Epidermal melanocyte (primary cell): Measurements from ENCODE around the gene RAP1GAP.

Source experiments
- DNase-seq: peaks from one replicate; pipeline ENCODE4 v3.0.0; 2011; ENCODE audit warnings: low spot score; ENCODE audit not compliant: insufficient read length

Gene RAP1GAP

DNA sequence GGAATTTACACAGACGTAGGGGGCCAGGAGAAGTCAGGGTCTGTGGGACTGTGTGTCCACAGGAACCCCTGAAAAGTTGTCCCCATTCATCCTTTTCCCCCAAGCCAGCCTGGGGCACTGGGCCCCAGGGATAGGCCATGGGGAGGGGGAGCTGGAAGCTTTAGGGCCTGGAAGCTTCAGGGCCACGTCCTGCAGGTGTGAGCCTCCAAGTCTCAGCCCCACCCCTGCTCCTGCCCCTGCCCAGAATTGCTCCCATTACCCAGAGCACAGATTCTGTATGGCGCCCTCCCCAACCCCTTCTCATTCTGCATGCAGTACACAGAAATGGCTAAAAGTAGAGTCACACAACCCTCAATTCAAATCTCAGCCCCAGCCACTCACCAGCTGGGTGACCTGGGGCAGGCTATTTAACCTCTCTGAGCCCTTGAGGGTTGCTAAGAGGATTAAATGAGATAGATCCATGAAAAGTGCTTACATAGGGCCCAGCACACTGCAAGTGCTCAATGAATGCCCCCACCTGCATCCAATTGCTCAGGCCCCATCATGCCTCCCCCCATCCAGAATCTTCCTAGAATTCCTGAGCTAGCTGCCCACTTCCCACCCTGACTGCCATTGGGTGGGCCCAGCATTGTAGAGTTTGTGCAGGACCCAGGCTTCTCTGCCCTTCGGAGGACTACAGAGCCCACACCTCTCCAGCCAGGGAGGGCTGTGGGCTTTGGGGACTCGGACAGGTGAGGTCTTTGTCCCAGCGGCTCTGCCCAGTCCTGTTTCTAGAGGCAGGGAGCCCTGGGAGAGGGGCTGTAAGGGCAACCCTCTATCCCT lies 6.5 kb downstream of the RAP1GAP start:
- no peak for DNase-seq

DNA sequence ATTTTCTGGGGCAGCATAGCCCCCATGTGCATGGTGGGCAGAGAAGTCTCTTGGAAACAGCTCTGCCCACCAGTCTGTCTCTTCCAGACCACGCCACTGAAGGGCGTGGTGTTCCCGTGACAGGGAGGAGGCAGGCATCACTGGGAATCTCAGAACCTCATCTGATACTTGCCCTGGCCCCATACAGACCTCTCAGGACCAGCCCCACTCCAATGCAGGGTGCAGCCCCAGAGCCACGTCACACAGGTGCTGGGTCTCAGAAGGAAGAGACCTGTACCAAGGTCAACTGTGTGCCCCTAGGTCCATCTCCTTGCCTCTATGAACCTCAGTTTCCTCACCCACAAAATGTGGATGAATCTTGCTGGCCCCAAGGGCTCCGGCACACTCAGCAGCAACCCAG lies 7.3 kb downstream of the RAP1GAP start:
- no peak for DNase-seq

DNA sequence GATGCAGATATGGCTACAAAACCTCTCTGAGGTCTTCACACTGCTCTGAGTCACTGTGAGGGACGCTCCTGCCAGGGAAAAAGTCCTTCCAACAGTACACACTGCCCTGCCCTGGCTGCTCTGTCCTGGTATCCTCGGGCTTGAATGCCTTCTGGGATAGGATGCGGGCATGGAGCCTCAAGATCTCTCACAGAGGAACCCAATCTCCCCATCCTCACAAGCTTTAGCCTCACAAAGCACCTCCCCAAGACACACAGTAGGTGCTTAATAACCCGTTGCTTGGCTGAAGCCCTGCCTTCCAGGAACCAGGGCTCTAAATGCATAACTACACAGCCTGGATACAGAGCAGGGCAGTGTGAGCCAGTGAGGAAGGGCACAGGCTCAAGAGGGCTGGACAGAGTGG lies 9.2 kb downstream of the RAP1GAP start:
- DNase-seq, result no peak

DNA sequence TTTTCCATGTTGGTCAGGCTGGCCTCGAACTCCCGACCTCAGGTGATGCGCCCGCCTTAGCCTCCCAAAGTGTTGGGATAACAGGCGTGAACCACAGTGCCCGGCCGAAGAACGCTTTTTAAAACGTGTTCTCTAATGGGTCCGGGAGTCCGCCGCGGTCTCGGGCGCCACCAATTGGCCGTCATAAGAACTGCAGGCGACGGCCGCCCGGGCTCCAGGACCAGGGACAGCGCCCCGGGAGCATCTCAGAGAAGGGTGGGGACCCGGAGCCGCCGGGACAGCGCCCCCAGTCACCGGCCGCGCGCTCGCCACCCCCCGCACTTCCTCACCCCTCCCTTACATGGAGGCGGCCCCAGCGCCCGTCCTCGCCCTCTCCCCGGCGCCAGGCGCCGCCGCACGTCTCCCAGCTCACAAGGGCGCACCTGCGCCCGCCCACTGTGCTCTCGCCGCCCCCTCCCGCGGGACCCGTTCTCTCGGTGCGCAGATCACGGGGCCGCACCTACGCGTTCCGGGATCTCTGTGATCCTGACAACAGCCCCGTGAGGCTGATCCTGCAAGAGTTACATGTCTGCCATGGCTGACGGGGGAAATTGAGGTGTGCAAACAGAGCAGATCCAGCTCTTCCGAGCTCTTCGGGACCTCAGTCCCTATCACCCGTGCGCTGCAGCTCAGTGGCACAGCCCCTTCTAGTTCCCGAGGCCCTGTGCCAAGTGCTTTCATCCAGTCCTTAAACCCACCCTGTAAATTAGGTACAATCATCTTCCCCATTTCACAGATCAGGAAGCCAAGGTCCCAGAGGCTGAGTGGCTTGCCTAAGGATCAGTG lies 9.8 kb downstream of the RAP1GAP start:
- DNase-seq, result peak; percentile 69

DNA sequence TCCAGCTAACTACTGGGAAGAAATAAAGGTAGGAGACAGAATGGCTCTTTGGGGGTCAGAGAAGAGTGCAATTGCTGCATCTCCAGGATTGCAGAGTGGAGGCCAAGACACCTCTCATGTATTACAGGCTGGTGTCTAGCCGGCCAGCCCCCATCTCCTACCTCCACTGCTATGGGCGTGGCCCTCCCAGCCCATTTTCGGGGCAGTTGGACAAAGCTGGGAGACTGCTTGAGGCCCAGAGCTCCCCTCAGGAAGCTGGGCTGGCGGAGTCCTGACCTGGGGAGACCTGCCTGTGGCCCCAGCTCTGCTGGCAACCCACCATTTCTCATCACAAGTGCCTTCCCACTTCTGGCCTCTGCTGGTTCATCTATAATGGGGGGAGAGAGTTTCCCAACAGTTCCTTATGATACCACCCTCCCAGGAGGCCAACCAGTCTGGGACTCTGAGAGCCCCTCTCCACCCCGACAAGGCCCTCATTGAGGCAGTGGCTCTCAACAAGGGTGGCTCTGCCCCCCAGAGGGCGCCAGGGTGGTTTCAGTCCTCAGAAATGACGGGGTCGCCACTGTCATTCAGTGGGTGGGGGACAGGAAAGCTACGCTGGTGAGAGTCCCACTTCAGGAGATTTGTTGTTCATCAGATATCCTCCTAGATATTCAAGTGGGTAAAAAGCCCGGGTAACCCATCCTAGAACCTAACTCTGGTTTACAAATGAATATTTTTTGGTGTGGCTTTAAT lies 11.5 kb downstream of the RAP1GAP start:
- DNase-seq, result no peak

GRCh38 chr1:21655748-21656147 lies 13.4 kb downstream of the RAP1GAP start:
- no peak for DNase-seq

DNA sequence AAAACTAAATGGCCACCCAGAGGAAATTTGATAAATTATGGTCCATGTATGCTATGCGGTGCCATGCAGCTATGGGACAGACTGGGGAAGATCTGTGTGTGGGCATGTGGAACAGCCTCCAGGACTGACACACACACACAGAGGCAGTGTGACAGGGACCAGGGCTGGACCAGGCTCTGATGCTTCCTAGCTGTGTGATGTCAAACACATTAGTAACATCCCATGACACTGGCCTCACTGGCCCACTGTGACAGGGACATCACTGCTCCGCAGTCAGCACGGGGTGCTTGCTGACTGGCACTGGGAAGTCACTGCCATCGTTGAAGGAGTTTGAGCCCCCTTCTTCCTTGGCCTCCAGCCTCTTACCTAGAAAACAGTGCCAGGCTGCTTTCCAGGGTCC lies 13.9 kb downstream of the RAP1GAP start:
- no peak for DNase-seq

DNA sequence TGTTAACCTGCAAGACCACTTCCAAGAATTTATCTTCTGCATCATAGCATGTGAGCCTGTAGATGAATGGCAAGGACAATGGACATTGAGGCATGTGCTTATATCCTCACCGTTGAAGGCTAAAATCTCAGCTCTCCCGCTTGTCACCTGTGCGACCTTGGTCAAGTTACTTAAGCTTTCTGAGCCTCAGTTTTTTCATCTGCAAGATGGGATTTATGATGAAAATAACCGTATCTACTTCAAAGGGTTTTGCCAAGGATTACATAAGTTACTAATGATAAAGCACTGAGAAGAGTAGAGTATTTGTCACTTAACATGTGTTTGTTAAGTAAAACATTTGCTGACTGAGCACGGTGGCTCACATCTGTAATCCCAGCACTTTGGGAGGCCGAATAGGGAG lies 14.9 kb downstream of the RAP1GAP start:
- DNase-seq, result no peak

DNA sequence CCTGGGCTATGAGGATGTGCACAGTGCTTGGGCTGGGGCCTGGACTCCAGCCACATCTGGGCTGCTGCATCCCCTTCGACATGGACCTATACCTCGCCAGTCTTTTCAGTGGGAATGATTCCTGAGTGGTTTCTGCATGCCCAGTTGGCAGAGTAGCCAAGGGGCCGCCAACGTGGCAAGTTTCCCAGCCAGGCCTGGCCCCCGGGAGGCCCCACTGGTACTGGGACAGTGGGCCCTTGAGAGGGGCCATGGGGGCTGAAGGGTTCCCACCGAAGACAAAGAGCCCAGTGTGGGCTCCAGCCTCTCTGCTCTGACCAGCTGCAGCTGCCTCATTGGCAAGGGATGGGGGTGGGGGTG lies 15.4 kb downstream of the RAP1GAP start:
- no peak for DNase-seq

DNA sequence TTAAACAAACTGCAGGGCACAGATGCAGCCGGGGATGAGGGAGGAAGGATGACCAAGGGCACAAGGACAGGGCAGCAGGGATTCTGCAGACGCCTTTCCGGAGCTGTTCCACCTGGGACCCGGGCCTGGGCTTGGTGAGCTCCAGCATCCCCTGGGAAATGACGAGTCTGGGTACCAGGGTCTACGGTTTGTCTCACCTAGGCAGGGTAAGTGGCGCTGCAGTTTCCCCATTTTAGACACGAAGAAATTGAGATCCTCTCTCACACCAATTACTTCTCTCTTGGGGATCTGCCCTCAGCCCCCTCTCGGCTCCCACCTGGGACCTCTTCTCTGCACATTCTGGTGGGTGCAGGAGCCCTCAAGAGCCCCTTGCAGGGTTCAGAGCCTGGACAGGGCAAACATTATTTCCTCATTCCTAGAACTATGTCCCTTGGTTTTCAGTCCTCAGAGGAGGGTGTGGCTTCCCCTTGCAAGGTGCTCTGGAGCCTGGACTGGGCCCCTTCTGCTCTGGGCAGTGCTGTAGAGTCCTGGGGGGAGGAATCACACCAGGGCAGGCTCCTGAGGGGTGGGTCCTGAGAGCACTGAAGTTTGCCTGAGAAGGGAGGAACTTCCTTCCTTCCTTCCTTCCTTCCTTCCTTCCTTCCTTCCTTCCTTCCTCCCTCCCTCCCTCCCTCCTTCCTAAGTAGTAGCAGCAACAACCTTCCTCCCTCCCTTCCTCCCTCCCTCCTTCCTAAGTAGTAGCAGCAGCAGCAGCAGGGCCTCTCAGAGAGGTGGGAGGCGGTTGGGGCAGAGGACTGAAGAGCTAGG lies 16.0 kb downstream of the RAP1GAP start:
- DNase-seq, result no peak

- no peak for DNase-seq
Measured at GRCh38 chr1:21652101-21652936, 16.8 kb downstream of the RAP1GAP start.

GRCh38 chr1:21651214-21652042 lies 17.7 kb downstream of the RAP1GAP start:
- DNase-seq, result peak; percentile 60

DNA sequence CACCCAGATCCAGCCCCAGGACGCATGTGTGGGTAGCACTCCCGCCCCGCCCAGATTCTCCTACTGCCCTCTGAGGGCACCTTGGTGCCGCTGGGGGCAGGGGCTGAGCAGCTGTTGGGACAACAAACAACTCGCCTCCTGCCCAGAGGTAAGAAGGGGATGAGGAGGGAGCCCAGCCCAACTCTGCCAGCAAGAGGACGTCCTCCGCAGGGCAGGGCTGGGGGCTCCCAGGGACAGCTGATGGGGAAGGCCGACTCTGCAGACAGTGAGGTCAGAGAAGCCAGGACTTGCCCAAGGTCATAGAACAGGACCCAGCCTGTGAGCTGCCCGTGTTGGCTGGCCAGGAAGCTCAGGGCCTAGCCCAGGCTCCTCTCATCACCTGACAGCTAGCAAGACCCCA lies 18.8 kb downstream of the RAP1GAP start:
- no peak for DNase-seq

DNA sequence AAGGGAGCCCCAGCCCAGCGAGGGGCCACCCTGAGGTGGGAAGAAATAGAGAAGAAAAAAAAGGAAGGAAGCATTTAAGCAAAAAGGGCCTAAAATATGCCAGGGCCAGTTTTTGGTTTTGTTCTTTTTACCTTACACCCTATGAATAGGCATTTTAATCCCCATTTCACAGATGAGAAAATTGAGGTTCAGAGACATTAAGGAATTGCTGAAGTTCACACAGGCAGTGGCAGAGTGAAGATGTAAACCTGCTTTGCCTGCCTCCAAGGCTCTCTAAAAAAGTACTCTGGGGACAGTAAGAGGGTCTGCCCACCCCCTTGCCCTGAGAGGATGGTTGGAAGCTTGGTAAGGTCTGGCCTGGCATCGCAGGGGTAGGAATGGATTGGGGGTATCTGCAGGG lies 19.8 kb downstream of the RAP1GAP start:
- DNase-seq, result no peak

GRCh38 chr1:21648791-21649190 lies 20.4 kb downstream of the RAP1GAP start:
- no peak for DNase-seq

DNA sequence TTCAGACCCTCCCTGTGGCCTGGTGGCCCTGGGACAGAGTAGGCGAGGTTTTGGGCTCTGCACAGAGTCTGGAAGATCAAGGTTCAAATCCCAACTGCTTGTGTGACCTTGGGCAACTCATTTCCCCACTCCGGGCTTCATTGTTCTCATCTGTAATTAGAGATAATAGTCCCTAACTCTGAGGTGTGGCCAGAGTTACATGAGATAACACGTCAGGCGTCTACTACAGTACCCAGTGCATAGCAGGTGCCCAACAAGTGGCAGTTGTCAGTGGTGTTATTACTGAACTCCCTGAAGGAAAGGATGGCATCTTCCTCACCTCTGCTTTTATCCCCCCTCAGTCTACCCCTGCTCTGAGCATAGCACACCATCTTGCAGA lies 20.8 kb downstream of the RAP1GAP start:
- DNase-seq, result no peak

GRCh38 chr1:21647431-21648351 lies 21.5 kb downstream of the RAP1GAP start:
- no peak for DNase-seq

DNA sequence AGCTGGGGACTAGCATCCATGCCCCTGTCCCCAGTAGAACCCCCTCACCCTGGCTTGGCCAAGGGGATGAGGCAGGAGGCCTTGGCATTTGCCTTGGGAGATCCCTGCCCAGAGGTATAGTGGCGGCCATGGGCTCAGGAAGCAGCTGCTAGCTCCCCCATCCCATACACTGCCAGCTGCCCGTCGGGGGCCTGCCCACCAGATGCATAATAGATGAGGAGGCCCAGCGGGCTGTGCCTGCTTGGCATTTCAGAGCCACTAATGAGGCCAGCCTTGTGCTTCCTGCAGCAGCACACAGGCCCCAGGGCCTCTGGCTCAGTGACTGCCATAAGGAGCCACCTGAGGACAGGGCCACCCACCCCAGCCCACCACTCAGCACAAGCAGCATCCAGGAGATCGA lies 23.6 kb downstream of the RAP1GAP start:
- DNase-seq, result no peak
